ENCODE results near the gene CFAP61. TPM values are rescaled to one million over a fixed set of nuclear protein-coding genes. Genes with fewer than 3 reads are reported as not detected.

CFAP61 gene
- polyA plus RNA-seq, 1 of the 3 experiments (the other 2 are of a cell fraction) = 0.26 TPM

- TF ChIP-seq USF1 (IDR thresholded peaks at IDR 0.05; ENCODE audit: borderline replicate concordance, low read depth) (no peak), EZH2phosphoT487 (IDR thresholded peaks at IDR 0.05; ENCODE audit: borderline replicate concordance, low read depth) (no peak)
These were observed 345.8 kb downstream of the CFAP61 start (continued) for GRCh38 chr20:20398123-20398522.

- TF ChIP-seq NFIC (IDR thresholded peaks at IDR 0.05; ENCODE audit: borderline replicate concordance) (no peak), REST (IDR thresholded peaks at IDR 0.05; ENCODE audit: low read depth, low read length) (no peak), SMC3 (IDR thresholded peaks at IDR 0.05; ENCODE audit: low read depth, low read length) (no peak), TCF12 (IDR thresholded peaks at IDR 0.05) (no peak), ELF1 (IDR thresholded peaks at IDR 0.05) (no peak), TEAD4 (IDR thresholded peaks at IDR 0.05; ENCODE audit: borderline replicate concordance, insufficient read depth) (no peak), CHD2 (IDR thresholded peaks at IDR 0.05; ENCODE audit: low read length, partially characterized antibody) (no peak), RFX5 (IDR thresholded peaks at IDR 0.05; ENCODE audit: low read length) (no peak)
- H3K9me3 ChIP-seq = no peaks in the 10 kb centered on the region
These were observed 347.5 kb downstream of the CFAP61 start for GRCh38 chr20:20399531-20400500.

More at GRCh38 chr20:20399531-20400500, 347.5 kb downstream of the CFAP61 start:
- H3K4me3 ChIP-seq (ENCODE audit: low read depth in 2 of 2, low read length in 1 of 2) = no peak overlapping the region
- WGBS (ENCODE audit: low lambda C conversion rate) = 83% methylated on average over 13 of the region's 13 CpGs
- ChIA-PET CTCF (interaction anchor here (0.6 kb wide), 1 partner anchor 24 kb away, joined by 3 read pairs; no protein-coding TSS in a partner anchor), POLR2A (interaction anchor here (0.6 kb wide), 1 partner anchor 63 kb away, joined by 3 read pairs; no protein-coding TSS in a partner anchor)
- no peaks in the 10 kb centered on the region for H3K4me1 ChIP-seq (ENCODE audit: control insufficient read depth in 1 of 2, insufficient read depth in 2 of 2, low read depth in 1 of 2, low read length in 1 of 2)
- no peak overlapping the region for H2AFZ ChIP-seq (ENCODE audit: low read depth)
- H3K9me2 ChIP-seq = no peaks in the 10 kb centered on the region
- no peaks in the 10 kb centered on the region for H4K20me1 ChIP-seq (ENCODE audit: insufficient read depth)
- no peak overlapping the region for H3K9ac ChIP-seq
- H3K27ac ChIP-seq (ENCODE audit: low read depth in 2 of 2, low read length in 1 of 2) = no peak overlapping the region
- DNase-seq = no peak
- no peaks in the 10 kb centered on the region for H3K79me2 ChIP-seq (ENCODE audit: insufficient read depth)
- no peaks in the 10 kb centered on the region for H3K27me3 ChIP-seq (ENCODE audit: insufficient read depth)
- H3K4me2 ChIP-seq = no peak overlapping the region
- no peaks in the 10 kb centered on the region for H3K36me3 ChIP-seq (replicated peaks in 1 of 2; ENCODE audit: control insufficient read depth in 1 of 2, insufficient read depth in 2 of 2, low read length in 1 of 2)
- H3F3A ChIP-seq (replicated peaks; ENCODE audit: insufficient read depth) = no peaks in the 10 kb centered on the region
